ENCODE results near the gene SLC7A1.

Gene SLC7A1

DNA sequence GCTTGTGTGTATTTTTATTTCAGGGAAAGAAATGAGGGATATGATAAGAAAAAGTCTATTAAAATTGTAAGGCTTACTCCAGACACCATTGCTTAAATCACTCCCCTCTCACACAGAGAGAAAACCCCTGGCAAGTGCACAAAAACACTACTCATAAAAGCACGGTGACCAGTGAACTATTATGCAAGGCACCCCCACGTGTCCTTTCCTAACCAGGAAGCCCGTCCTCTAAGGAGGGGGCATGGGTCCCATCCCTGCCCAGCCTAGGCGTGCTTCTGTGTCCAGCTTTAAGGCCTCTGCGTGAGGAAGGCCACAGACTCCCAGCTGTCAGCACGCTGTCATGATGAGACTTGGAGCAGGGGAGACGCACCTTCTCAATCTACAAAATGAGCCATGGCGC is 83.5 kb downstream of the SLC7A1 start:
- TF ChIP-seq CTCF (IDR thresholded peaks at IDR 0.05; ENCODE audit: insufficient read depth, low read depth, low read length, missing control alignments): no peak
- H3K4me3 ChIP-seq (ENCODE audit: low read depth, low read length): no peak overlapping the region
- DNase-seq (ENCODE audit: low read depth): no peak

- no peak overlapping the region for H3K4me3 ChIP-seq (ENCODE audit: low read depth, low read length)
- TF ChIP-seq CTCF (IDR thresholded peaks at IDR 0.05; ENCODE audit: insufficient read depth, low read depth, low read length, missing control alignments): no peak
- DNase-seq (ENCODE audit: low read depth): no peak
These were observed 84.2 kb downstream of the SLC7A1 start for GRCh38 chr13:29511106-29511796.

GRCh38 chr13:29510651-29511084 is 84.8 kb downstream of the SLC7A1 start:
- no peak for TF ChIP-seq CTCF (IDR thresholded peaks at IDR 0.05; ENCODE audit: insufficient read depth, low read depth, low read length, missing control alignments)
- DNase-seq (ENCODE audit: low read depth): no peak
- H3K4me3 ChIP-seq (ENCODE audit: low read depth, low read length): no peak overlapping the region

GRCh38 chr13:29509999-29510589 is 85.4 kb downstream of the SLC7A1 start:
- TF ChIP-seq CTCF (IDR thresholded peaks at IDR 0.05; ENCODE audit: insufficient read depth, low read depth, low read length, missing control alignments): no peak
- DNase-seq (ENCODE audit: low read depth): no peak
- no peak overlapping the region for H3K4me3 ChIP-seq (ENCODE audit: low read depth, low read length)

GRCh38 chr13:29508876-29509252 is 86.6 kb downstream of the SLC7A1 start:
- H3K4me3 ChIP-seq (ENCODE audit: low read depth, low read length): no peak overlapping the region
- DNase-seq (ENCODE audit: low read depth): no peak
- TF ChIP-seq CTCF (IDR thresholded peaks at IDR 0.05; ENCODE audit: insufficient read depth, low read depth, low read length, missing control alignments): no peak

GRCh38 chr13:29508130-29508875 is 87.2 kb downstream of the SLC7A1 start:
- TF ChIP-seq CTCF (IDR thresholded peaks at IDR 0.05; ENCODE audit: insufficient read depth, low read depth, low read length, missing control alignments): peak; percentile 97
- H3K4me3 ChIP-seq (ENCODE audit: low read depth, low read length): no peak overlapping the region
- DNase-seq (ENCODE audit: low read depth): peak; percentile 85

All from GM12865 (cell line).